VCaP (cell line): ENCODE data around the gene SH3PXD2A.
A peak's percentile ranks its signal among the peaks of the same experiment; 100 is the strongest.

ENCODE experiments used
- H3K27ac ChIP-seq: fragments of 450-650 bp; 2 replicates; pipeline ENCODE4 v1.5.1; 2017
- CTCF ChIP-seq: fragments of 450-650 bp; conservative IDR thresholded peaks from 2 replicates; pipeline ENCODE4 v1.5.1; 2017; ENCODE audit warnings: mild to moderate bottlenecking, moderate library complexity

SH3PXD2A gene

GRCh38 chr10:103853428-103854264 lies 1.7 kb downstream of the SH3PXD2A start:
- H3K27ac ChIP-seq: peak overlapping the region; percentile 74; the same call in 1 of the 2 replicates

GRCh38 chr10:103852856-103853255 lies 2.5 kb downstream of the SH3PXD2A start:
- no peak for TF ChIP-seq CTCF
- H3K27ac ChIP-seq: peak overlapping the region; percentile 37

More at GRCh38 chr10:103853428-103854264, 1.7 kb downstream of the SH3PXD2A start:
- TF ChIP-seq CTCF: no peak

- no peak for TF ChIP-seq CTCF
- H3K27ac ChIP-seq: peak overlapping the region; percentile 37
Observed at GRCh38 chr10:103852189-103852711, 3.1 kb downstream of the SH3PXD2A start.

GRCh38 chr10:103851261-103851660 lies 4.1 kb downstream of the SH3PXD2A start:
- peak overlapping the region; percentile 37 for H3K27ac ChIP-seq

GRCh38 chr10:103850572-103850895 lies 4.8 kb downstream of the SH3PXD2A start:
- no peak for TF ChIP-seq CTCF
- peak overlapping the region; percentile 37; the same call in 1 of the 2 replicates for H3K27ac ChIP-seq

More at GRCh38 chr10:103851261-103851660, 4.1 kb downstream of the SH3PXD2A start:
- TF ChIP-seq CTCF: no peak

- H3K27ac ChIP-seq: no peak overlapping the region
- no peak for TF ChIP-seq CTCF
Observed at GRCh38 chr10:103849880-103850571, 5.3 kb downstream of the SH3PXD2A start.

GRCh38 chr10:103849212-103849877 lies 6.0 kb downstream of the SH3PXD2A start:
- TF ChIP-seq CTCF: no peak
- H3K27ac ChIP-seq: no peak overlapping the region
